HepG2 (cell line): ENCODE results near the gene NAV2.

Source experiments
- BHLHE40 ChIP-seq: IDR thresholded peaks from 2 replicates; pipeline ENCODE4 v1.6.1; 2011; ENCODE audit warnings: low read length, improper control_type of control experiment
- CBFB ChIP-seq: sonication (generic); formaldehyde crosslinking; IDR thresholded peaks from 2 replicates; pipeline ENCODE4 v1.4.0; 2020; ENCODE audit warnings: missing genetic modification reagents
- CHCHD3 ChIP-seq: sonication (generic); formaldehyde crosslinking; IDR thresholded peaks from 2 replicates; pipeline ENCODE4 v1.8.0; 2022; ENCODE audit warnings: mild to moderate bottlenecking, missing genetic modification reagents, moderate library complexity
- HCFC1 ChIP-seq: fragments of 150-350 bp; IDR thresholded peaks from 2 replicates; pipeline ENCODE4 v1.6.1; 2014; ENCODE audit warnings: low read depth, low read length
- MXD3 ChIP-seq: IDR thresholded peaks from 2 replicates; pipeline ENCODE4 v1.6.1; 2016; ENCODE audit warnings: mild to moderate bottlenecking, missing biosample characterization, missing genetic modification reagents
- POLR2AphosphoS5 ChIP-seq: IDR thresholded peaks from 2 replicates; pipeline ENCODE4 v1.6.1; 2012; ENCODE audit warnings: low read depth, low read length
- REPIN1 ChIP-seq: sonication (generic); formaldehyde crosslinking; IDR thresholded peaks from 2 replicates; pipeline ENCODE4 v1.8.0; 2022; ENCODE audit warnings: missing genetic modification reagents, low read depth, mild to moderate bottlenecking, borderline replicate concordance
- RXRA ChIP-seq: sonication (generic); formaldehyde crosslinking; IDR thresholded peaks from 2 replicates; pipeline ENCODE4 v1.5.1; 2020; ENCODE audit warnings: missing genetic modification reagents
- SNRNP70 ChIP-seq: fragments of 200-400 bp; formaldehyde crosslinking; IDR thresholded peaks from 2 replicates; pipeline ENCODE4 v1.6.1; 2017; ENCODE audit warnings: mild to moderate bottlenecking, low read depth, low read length, moderate library complexity
- U2AF1 ChIP-seq: fragments of 200-400 bp; formaldehyde crosslinking; optimal IDR thresholded peaks from 2 replicates; pipeline ENCODE3; 2017; ENCODE audit warnings: mild to moderate bottlenecking, low read depth, low read length
- ZNF605 ChIP-seq: sonication (generic); formaldehyde crosslinking; IDR thresholded peaks from 2 replicates; pipeline ENCODE4 v1.8.0; 2022; ENCODE audit warnings: mild to moderate bottlenecking, missing genetic modification reagents
- ZNF639 ChIP-seq: conservative IDR thresholded peaks from 2 replicates; pipeline ENCODE4 v1.6.1; 2018; ENCODE audit warnings: missing genetic modification reagents
- TF ChIP-seq, protein P1 (sequence below): sonication (generic); formaldehyde crosslinking; IDR thresholded peaks from 2 replicates; pipeline ENCODE4 v1.5.0; 2020; ENCODE audit warnings: mild to moderate bottlenecking, missing genetic modification reagents, moderate library complexity
- TF ChIP-seq, protein P2 (sequence below): sonication (generic); formaldehyde crosslinking; IDR thresholded peaks from 2 replicates; pipeline ENCODE4 v1.4.0; 2020; ENCODE audit warnings: missing genetic modification reagents, borderline replicate concordance

DNA sequence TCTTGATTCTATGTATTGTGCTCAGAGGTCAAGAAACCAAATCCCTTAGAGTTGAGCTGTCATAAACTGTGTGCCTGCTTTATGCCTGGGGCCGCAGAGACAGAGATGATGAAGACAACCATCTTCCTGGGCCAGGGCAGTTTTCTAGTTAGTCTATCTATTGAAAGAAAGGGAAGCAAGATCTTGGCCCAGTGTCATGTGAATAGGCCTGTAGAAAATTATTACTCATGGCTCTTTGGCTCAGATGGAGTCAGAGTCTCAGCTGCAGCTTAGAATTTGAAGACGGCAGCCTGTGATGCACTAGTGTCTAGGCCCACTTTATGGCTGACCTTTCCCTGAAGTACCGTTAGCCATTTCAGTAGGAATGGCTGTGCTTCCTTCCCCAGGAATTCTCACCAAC is 335.6 kb downstream of the NAV2 start:
- TF ChIP-seq U2AF1 (no peak), SNRNP70 (no peak), CBFB (CRISPR knock-in tag) (no peak), MXD3 (CRISPR knock-in tag) (no peak), REPIN1 (no peak), ZNF639 (CRISPR knock-in tag) (no peak), CHCHD3 (CRISPR knock-in tag) (no peak), RXRA (no peak), HCFC1 (no peak), POLR2AphosphoS5 (no peak), ZNF605 (no peak), BHLHE40 (no peak)
- TF ChIP-seq, protein P1, sequence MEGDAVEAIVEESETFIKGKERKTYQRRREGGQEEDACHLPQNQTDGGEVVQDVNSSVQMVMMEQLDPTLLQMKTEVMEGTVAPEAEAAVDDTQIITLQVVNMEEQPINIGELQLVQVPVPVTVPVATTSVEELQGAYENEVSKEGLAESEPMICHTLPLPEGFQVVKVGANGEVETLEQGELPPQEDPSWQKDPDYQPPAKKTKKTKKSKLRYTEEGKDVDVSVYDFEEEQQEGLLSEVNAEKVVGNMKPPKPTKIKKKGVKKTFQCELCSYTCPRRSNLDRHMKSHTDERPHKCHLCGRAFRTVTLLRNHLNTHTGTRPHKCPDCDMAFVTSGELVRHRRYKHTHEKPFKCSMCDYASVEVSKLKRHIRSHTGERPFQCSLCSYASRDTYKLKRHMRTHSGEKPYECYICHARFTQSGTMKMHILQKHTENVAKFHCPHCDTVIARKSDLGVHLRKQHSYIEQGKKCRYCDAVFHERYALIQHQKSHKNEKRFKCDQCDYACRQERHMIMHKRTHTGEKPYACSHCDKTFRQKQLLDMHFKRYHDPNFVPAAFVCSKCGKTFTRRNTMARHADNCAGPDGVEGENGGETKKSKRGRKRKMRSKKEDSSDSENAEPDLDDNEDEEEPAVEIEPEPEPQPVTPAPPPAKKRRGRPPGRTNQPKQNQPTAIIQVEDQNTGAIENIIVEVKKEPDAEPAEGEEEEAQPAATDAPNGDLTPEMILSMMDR: no peak
- TF ChIP-seq, protein P2, sequence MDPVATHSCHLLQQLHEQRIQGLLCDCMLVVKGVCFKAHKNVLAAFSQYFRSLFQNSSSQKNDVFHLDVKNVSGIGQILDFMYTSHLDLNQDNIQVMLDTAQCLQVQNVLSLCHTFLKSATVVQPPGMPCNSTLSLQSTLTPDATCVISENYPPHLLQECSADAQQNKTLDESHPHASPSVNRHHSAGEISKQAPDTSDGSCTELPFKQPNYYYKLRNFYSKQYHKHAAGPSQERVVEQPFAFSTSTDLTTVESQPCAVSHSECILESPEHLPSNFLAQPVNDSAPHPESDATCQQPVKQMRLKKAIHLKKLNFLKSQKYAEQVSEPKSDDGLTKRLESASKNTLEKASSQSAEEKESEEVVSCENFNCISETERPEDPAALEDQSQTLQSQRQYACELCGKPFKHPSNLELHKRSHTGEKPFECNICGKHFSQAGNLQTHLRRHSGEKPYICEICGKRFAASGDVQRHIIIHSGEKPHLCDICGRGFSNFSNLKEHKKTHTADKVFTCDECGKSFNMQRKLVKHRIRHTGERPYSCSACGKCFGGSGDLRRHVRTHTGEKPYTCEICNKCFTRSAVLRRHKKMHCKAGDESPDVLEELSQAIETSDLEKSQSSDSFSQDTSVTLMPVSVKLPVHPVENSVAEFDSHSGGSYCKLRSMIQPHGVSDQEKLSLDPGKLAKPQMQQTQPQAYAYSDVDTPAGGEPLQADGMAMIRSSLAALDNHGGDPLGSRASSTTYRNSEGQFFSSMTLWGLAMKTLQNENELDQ (CRISPR knock-in tag): no peak
